Measurements from ENCODE around the gene ARHGAP23.

DNA sequence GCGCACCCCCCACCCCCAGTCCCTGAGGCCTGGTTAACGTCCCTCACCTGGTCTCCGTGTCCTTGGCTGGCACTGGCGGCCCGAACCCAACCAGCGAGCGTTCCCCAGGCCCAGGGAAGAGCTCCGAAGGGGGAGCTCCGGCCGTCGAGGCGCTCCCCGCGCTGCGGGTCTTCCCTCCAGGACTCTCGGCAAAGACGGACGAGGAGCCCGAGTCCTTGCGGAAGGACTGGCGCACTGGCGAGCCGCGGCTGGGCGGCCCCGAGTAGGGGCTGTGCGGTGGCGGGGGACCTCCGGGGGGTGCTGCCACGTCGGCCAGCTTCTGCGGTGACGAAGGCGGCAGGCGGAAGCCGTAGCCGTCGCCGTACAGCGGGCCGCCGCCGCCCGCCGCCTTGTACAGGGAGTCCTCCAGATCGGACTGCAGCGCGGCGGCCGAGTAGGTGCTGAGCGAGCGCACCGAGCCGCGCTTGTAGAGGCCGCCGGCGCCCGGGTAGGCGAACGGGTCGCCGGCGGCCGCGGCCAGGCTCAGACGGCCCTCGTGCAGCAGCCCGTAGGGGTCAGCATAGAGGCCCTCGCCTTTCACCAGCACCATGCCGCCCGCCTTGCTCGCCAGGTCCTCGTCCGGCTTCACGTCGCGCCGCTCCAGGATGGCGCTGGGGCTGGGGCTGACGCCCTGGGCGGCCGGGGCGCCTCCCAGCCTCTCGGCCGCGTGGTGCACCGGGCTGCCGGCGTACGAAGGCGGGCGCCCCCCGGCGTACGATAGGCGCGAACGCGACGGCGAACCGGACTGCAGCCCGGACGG, 133.4 kb downstream of the ARHGAP23 start:
- no peak for TF ChIP-seq CTCF (IDR thresholded peaks at IDR 0.05)
- no peak for TF ChIP-seq POLR2A (IDR thresholded peaks at IDR 0.05)

Measured in thyroid gland (tissue), 4 donors.